Lung (tissue), 12 donors: Measurements from ENCODE around the gene RUFY4. TPM values are rescaled to one million over a fixed set of nuclear protein-coding genes. Genes with fewer than 3 reads are reported as not detected.

Experiments
- ATAC-seq: fragments of 200-7000 bp; cut with Tn5 transposase; one replicate; pipeline ENCODE4 v1.9.1; 2020; ENCODE audit warnings: moderate number of reproducible peaks; ENCODE audit not compliant: insufficient read depth, low FRiP score
- DNase-seq, 3 donors: peaks; one replicate each; pipeline ENCODE4 v3.0.0-alpha.2; 2013 to 2017
- H3K27ac ChIP-seq, 2 donors: one replicate each; pipeline ENCODE4 v1.5.1; 2013; ENCODE audit warnings: mild to moderate bottlenecking in 2 of 2, moderate library complexity in 2 of 2, control low read depth in 1 of 2, inconsistent platforms in 1 of 2, low read depth in 1 of 2, low read length in 1 of 2
- H3K27me3 ChIP-seq, 3 donors: one replicate each; pipeline ENCODE4 v1.5.1; 2013; ENCODE audit warnings: low read length in 2 of 3; ENCODE audit not compliant: control insufficient read depth in 3 of 3, insufficient read depth in 3 of 3
- H3K36me3 ChIP-seq, 4 donors: one replicate each; pipeline ENCODE4 v1.5.1; 2013; ENCODE audit warnings: low read length in 4 of 4, mild to moderate bottlenecking in 1 of 4, moderate library complexity in 1 of 4; ENCODE audit not compliant: control insufficient read depth in 4 of 4, insufficient read depth in 4 of 4
- H3K4me1 ChIP-seq, 5 donors: one replicate each; pipeline ENCODE4 v1.5.1; 2013; ENCODE audit warnings: low read length in 5 of 5, mild to moderate bottlenecking in 2 of 5, moderate library complexity in 1 of 5; ENCODE audit not compliant: control insufficient read depth in 5 of 5, insufficient read depth in 5 of 5
- H3K4me3 ChIP-seq: one replicate; pipeline ENCODE4 v1.5.1; 2013; ENCODE audit warnings: mild to moderate bottlenecking, control low read depth, moderate library complexity
- H3K9ac ChIP-seq, 2 donors: one replicate each; pipeline ENCODE4 v1.5.1; 2013; ENCODE audit warnings: low read length in 2 of 2, control low read depth in 1 of 2; ENCODE audit not compliant: insufficient read depth in 1 of 2
- H3K9me3 ChIP-seq, 4 donors: one replicate each; pipeline ENCODE4 v1.5.1; 2013; ENCODE audit warnings: low read length in 3 of 4, mild to moderate bottlenecking in 1 of 4, moderate library complexity in 1 of 4; ENCODE audit not compliant: control insufficient read depth in 4 of 4, insufficient read depth in 3 of 4
- CTCF ChIP-seq: IDR thresholded peaks from 2 replicates; pipeline ENCODE4 v1.5.1; 2012; ENCODE audit warnings: mild to moderate bottlenecking; ENCODE audit errors: control extremely low read depth, extremely low read depth
- WGBS, 2 donors: extraction: QIAGEN DNeasy Blood & Tissue Kit; methylation state at CpG; one replicate each; pipeline ENCODE4 v1.1.7; 2013; 5-methylcytosine and 5-hydroxymethylcytosine counted together
- polyA plus RNA-seq, 2 donors: library from polyadenylated mRNA; stranded (reverse); fragments of 200-250 nt; gene quantifications; one replicate each; pipeline ENCODE4 v1.2.1, GENCODE V29; 2013
- total RNA-seq, 2 donors: library from RNA; depleted of rRNA in 1 of 2; stranded (reverse); fragments of >200 nt in 1 of 2; gene quantifications; one replicate each; pipeline ENCODE4 v1.2.1, GENCODE V29; 2014 to 2021
- donor health status: control.
- donor health status: control.
- donor health status: Bipolar disorder and iron deficiency.
- donor health status: healthy.
- donor health status: DM: yes; HTN: yes; CAD: no.

Gene RUFY4
- total and polyA plus RNA-seq, 4 donors, result 0.15 to 0.57 (median 0.37) TPM

DNA sequence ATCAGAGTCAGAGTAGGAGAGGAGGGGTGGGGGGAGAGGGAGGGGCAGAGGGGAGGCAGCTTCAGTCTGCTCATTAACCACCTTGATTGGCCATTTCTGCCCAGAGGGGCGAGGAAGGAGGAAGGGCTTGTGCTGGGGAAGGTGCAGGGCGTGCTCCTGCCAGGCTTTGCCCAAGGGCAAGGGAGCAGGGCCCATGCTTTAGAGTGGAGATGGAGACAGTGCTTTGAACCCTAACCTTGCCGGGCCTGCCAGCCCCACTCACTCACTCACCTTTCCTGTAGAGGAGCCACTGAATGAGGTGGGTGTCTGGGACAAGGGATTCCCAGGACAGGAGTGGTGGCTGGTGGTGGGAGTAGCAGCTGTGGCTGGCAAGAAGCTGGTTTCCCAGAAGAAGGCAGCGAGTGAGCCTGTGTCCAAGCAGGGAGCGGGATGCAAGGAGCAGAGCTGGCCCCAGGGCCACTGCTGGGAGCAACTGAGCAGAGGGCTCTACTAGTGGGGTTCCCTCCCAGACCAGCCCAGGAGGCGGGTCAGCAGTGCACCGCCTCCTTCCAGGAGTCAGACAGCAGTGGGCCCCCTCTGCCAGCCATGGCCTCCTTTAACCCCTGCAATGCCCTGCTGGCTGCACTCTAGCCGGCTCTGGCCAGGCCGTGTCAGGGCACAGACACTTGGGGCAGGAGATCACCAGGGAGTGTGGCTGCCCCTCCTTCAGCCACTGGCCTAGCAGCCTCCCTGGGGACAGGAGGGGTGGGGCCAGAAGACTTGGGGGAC is 3.6 kb upstream of the RUFY4 start:
- 75 to 87% methylated on average over 9 of the region's 9 CpGs for WGBS, 2 donors
- DNase-seq, result no peak
- H3K36me3 ChIP-seq, result no peaks in the 10 kb centered on the region
- no peak overlapping the region for H3K9ac ChIP-seq
- H3K9me3 ChIP-seq, result no peaks in the 10 kb centered on the region
- H3K4me1 ChIP-seq, result peaks cover 0 to 3% (median 0%) of the 10 kb centered on the region in 5 donors
- H3K27me3 ChIP-seq, result peaks cover 0 to 2% (median 0%) of the 10 kb centered on the region in 3 donors
- H3K4me3 ChIP-seq, result no peak overlapping the region
- TF ChIP-seq CTCF, result no peak
- ATAC-seq, result no peak
- H3K27ac ChIP-seq, result no peak overlapping the region

- no peak for DNase-seq
- 19 to 41% methylated on average over 12 of the region's 12 CpGs for WGBS, 2 donors
- H3K9ac ChIP-seq, result no peak overlapping the region
These were observed 2.0 kb upstream of the RUFY4 start for GRCh38 chr2:218066926-218067515.

DNA sequence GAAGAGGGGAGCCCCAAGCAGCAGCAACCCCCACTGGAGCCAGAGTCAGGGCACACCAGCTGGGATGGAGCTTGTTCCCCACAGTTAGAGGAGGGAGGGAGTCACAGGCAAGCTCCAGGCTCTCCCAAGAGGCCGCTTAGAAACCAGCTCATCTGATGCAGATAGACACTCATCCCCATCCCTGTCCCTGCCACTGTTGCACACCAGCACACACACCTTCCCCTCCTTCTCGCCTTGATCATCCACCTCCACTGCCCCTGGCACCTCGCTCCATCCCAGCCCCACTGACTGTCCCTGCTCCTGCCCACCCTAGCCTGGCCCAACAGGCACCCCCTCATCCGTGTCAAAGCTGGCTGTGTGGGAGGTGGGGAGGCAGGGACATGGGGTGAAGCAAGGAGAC is 1.5 kb upstream of the RUFY4 start:
- Histone ChIP-seq H3K4me1 (peaks cover 0 to 3% (median 0%) of the 10 kb centered on the region in 5 donors), H3K27me3 (peaks cover 0 to 2% (median 0%) of the 10 kb centered on the region in 3 donors), H3K9me3 (no peaks in the 10 kb centered on the region), H3K9ac (no peak overlapping the region), H3K4me3 (no peak overlapping the region), H3K36me3 (no peaks in the 10 kb centered on the region), H3K27ac (no peak overlapping the region)
- DNase-seq, result no peak
- 78 to 85% methylated on average over 4 of the region's 4 CpGs for WGBS, 2 donors
- TF ChIP-seq CTCF, result no peak
- no peak for ATAC-seq

More at GRCh38 chr2:218066926-218067515, 2.0 kb upstream of the RUFY4 start:
- no peak overlapping the region for H3K4me3 ChIP-seq
- H3K27me3 ChIP-seq, result peaks cover 0 to 2% (median 0%) of the 10 kb centered on the region in 3 donors
- no peak for ATAC-seq
- no peaks in the 10 kb centered on the region for H3K36me3 ChIP-seq
- H3K27ac ChIP-seq, result no peak overlapping the region
- TF ChIP-seq CTCF, result no peak
- H3K9me3 ChIP-seq, result no peaks in the 10 kb centered on the region
- peaks cover 0 to 3% (median 0%) of the 10 kb centered on the region in 5 donors for H3K4me1 ChIP-seq
